Endothelial cell of umbilical vein (primary cell): ENCODE measurements around the gene ACSS1. TPM values are rescaled to one million over a fixed set of nuclear protein-coding genes. Genes with fewer than 3 reads are reported as not detected.

ENCODE experiments used
- BruUV-seq: library from RNA; stranded (reverse); fragments of 400-500 nt; replicated peaks from 2 replicates; lab custom pipeline; 2021; lab: Mats Ljungman, UMichigan
- CTCF ChIA-PET: fragments of 300-600, 350-600 bp; sonication (Branson Sonifier 250); formaldehyde crosslinking; loops from one replicate; lab custom pipeline; 2021; ENCODE audit warnings: antibody characterized with exemption, inconsistent platforms; lab: Charles Lee
- POLR2A ChIA-PET: fragments of 300-600, 350-600 bp; sonication (Branson Sonifier 250); formaldehyde crosslinking; loops from one replicate; lab custom pipeline; 2021; ENCODE audit warnings: antibody characterized with exemption, inconsistent platforms; lab: Charles Lee
- DNase-seq: peaks from one replicate; pipeline ENCODE4 v3.0.0-alpha.2; 2011; ENCODE audit warnings: low read depth, low spot score
- FAIRE-seq: peaks from 2 replicates; lab custom pipeline; 2011; peaks lifted over from hg19 to GRCh38; lab: Jason Lieb, UNC
- H2AFZ ChIP-seq: 2 replicates; pipeline ENCODE4 v1.6.0; 2012; ENCODE audit warnings: low read depth, low read length, control low read depth, inconsistent platforms
- H3K27ac ChIP-seq: 2 replicates; pipeline ENCODE4 v1.5.1; 2011; ENCODE audit warnings: low read depth, mild to moderate bottlenecking, control low read depth, low read length, moderate library complexity; ENCODE audit not compliant: insufficient read depth
- H3K27me3 ChIP-seq, 2 experiments: 2 replicates each; pipeline versions ENCODE4 v1.6.0 to v1.6.1; 2011; ENCODE audit warnings: low read length in 2 of 2, mixed read lengths in 1 of 2; ENCODE audit not compliant: control insufficient read depth in 2 of 2, insufficient read depth in 2 of 2
- H3K36me3 ChIP-seq, 2 experiments: 2 replicates in 1 of 2; 3 replicates in 1 of 2; pipeline ENCODE4 v1.5.1; 2011; ENCODE audit warnings: low read length in 2 of 2, mild to moderate bottlenecking in 1 of 2, moderate library complexity in 1 of 2; ENCODE audit not compliant: control insufficient read depth in 2 of 2, insufficient read depth in 2 of 2; ENCODE audit errors: extremely low read depth in 1 of 2
- H3K4me1 ChIP-seq: 3 replicates; pipeline ENCODE4 v1.5.1; 2011; ENCODE audit warnings: mild to moderate bottlenecking, low read length; ENCODE audit not compliant: control insufficient read depth, insufficient read depth; ENCODE audit errors: extremely low read depth
- H3K4me2 ChIP-seq: 2 replicates; pipeline ENCODE4 v1.6.1; 2011; ENCODE audit warnings: low read length, control low read depth, mixed read lengths; ENCODE audit not compliant: insufficient read depth
- H3K4me3 ChIP-seq, 3 experiments: fragments of 200-600 bp in 1 of 3; sonication (generic), shearing (Covaris generic) in 1 of 3; replicated peaks in 1 of 3; 2 replicates each; pipeline ENCODE4 v1.5.1; 2011 to 2016; ENCODE audit warnings: control low read depth in 3 of 3, low read length in 3 of 3, mild to moderate bottlenecking in 2 of 3, inconsistent platforms in 1 of 3, low read depth in 1 of 3, moderate library complexity in 1 of 3; ENCODE audit not compliant: insufficient read depth in 1 of 3
- H3K79me2 ChIP-seq: 2 replicates; pipeline ENCODE4 v1.6.0; 2012; ENCODE audit warnings: low read length, inconsistent platforms; ENCODE audit not compliant: control insufficient read depth, insufficient read depth
- H3K9ac ChIP-seq: replicated peaks from 2 replicates; pipeline ENCODE3; 2011; ENCODE audit warnings: low read length, control low read depth; ENCODE audit not compliant: insufficient read depth; ENCODE audit errors: extremely low read depth
- H3K9me1 ChIP-seq: replicated peaks from 3 replicates; pipeline ENCODE4 v1.6.0; 2011; ENCODE audit warnings: mild to moderate bottlenecking, low read length; ENCODE audit not compliant: control insufficient read depth, insufficient read depth; ENCODE audit errors: extremely low read depth
- H3K9me3 ChIP-seq: replicated peaks from 2 replicates; pipeline ENCODE4 v1.5.1; 2012; ENCODE audit warnings: low read length, inconsistent platforms; ENCODE audit not compliant: control insufficient read depth, insufficient read depth
- H4K20me1 ChIP-seq: replicated peaks from 2 replicates; pipeline ENCODE3; 2011; ENCODE audit warnings: mild to moderate bottlenecking, low read length; ENCODE audit not compliant: control insufficient read depth, insufficient read depth; ENCODE audit errors: extremely low read depth
- EZH2 ChIP-seq: IDR thresholded peaks from 2 replicates; pipeline ENCODE4 v1.6.1; 2012; ENCODE audit warnings: borderline replicate concordance, low read depth, mild to moderate bottlenecking, moderate library complexity, low read length, inconsistent platforms; ENCODE audit not compliant: severe bottlenecking
- FOS ChIP-seq: IDR thresholded peaks from 2 replicates; pipeline ENCODE4 v1.6.1; 2011; ENCODE audit warnings: mild to moderate bottlenecking, low read length, moderate library complexity, borderline replicate concordance; ENCODE audit not compliant: insufficient read depth
- GATA2 ChIP-seq: IDR thresholded peaks from 2 replicates; pipeline ENCODE4 v1.7.0; 2011; ENCODE audit warnings: low read depth, mild to moderate bottlenecking, moderate library complexity, mixed read lengths, low read length; ENCODE audit not compliant: insufficient read length, insufficient read depth
- JUN ChIP-seq: IDR thresholded peaks from 2 replicates; pipeline ENCODE4 v1.6.1; 2011; ENCODE audit warnings: borderline replicate concordance, low read depth; ENCODE audit not compliant: insufficient read length, insufficient read depth
- MYC ChIP-seq: IDR thresholded peaks from one replicate; pipeline ENCODE4 v1.6.1; 2011; ENCODE audit warnings: mild to moderate bottlenecking, low read depth, low read length
- POLR2A ChIP-seq: IDR thresholded peaks from 2 replicates; pipeline ENCODE4 v1.6.1; 2012; ENCODE audit warnings: low read depth, mild to moderate bottlenecking, control low read depth, low read length
- POLR2AphosphoS5 ChIP-seq: IDR thresholded peaks from 2 replicates; pipeline ENCODE4 v1.6.1; 2012; ENCODE audit warnings: low read depth, mild to moderate bottlenecking, control low read depth, low read length, moderate library complexity; ENCODE audit not compliant: insufficient read depth
- dilution Hi-C: fragments of 300-500 bp; cut with MboI; formaldehyde crosslinking; loops from one replicate; pipeline ENCODE4 v1.15.0; 2019; ENCODE audit warnings: low sequenced_read_pairs; ENCODE audit not compliant: extremely low pct_ligation_motif_present
- intact Hi-C: fragments of 100-400 bp; cut with micrococcal nuclease; formaldehyde crosslinking; loops from one replicate; pipeline ENCODE4 v1.10.0; 2022
- polyA plus RNA-seq, 4 experiments: library from polyadenylated mRNA; depleted of rRNA in 3 of 4; stranded (reverse) in 3 of 4; unstranded in 1 of 4; fragments of >200 nt; gene quantifications; 2 replicates each; pipeline versions ENCODE4 v1.2.1 to v1.2.3, GENCODE V29; 2011 to 2012; ENCODE audit warnings: missing spikeins in 1 of 4
- total RNA-seq: library from RNA; stranded (reverse); gene quantifications from 2 replicates; pipeline ENCODE4 v1.2.3, GENCODE V29; 2021
- TF ChIP-seq, protein P1 (sequence below): IDR thresholded peaks from 2 replicates; pipeline ENCODE4 v1.6.1; 2011; ENCODE audit not compliant: insufficient read depth, insufficient read length
- TF ChIP-seq, protein P2 (sequence below), 2 donors: IDR thresholded peaks; 1 replicate in 1 of 2; 2 replicates in 1 of 2; pipeline ENCODE4 v1.5.1; 2011; ENCODE audit warnings: low read length in 2 of 2, mild to moderate bottlenecking in 2 of 2, moderate library complexity in 2 of 2, control low read depth in 1 of 2, inconsistent platforms in 1 of 2, low read depth in 1 of 2; ENCODE audit not compliant: insufficient read depth in 1 of 2; ENCODE audit errors: extremely low read depth in 1 of 2

ACSS1 gene
- total and polyA plus RNA-seq, 2 donors (not counting 3 experiments of a cell fraction or from before 2014, with no cell fraction given) = 6.2 to 17.9 TPM

DNA sequence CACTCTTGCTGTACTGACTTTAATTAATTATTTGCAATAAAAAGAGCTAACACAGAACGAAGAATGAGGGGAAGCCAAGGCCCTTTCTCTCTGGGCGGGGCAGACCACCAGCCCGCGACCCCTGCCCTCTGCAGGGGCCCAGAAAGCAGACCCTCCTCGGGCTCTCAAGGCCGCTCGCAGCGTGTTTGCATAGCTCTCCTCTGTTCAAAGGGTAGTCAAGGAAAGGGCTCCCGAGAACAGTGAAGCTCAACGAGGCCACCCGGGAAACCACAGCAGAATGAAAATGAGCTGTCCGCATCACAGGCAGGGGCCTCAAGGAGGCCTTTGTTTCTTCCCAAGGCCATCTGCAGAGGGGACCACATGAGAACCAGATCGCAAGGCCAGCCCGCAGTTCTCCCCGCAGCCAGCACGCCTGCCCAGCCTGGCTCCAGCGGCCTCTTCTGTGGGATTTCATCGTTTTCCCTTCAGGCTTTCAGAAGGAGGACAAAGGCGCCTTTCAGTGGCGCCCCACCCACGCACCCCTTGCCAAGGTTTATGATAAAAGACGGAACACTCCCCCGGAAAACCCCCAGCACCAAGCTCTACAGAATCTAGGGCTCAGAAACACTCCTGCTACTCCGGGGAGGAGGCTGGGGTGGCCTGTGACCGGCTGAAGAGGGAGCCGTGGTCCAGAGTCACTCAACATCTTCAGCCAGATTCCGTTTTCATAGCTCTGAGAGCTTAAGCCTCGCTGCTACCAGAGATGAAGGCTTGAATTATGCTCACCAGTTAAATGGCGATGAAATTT lies 25.3 kb downstream of the ACSS1 start:
- ChIA-PET POLR2A (interaction anchor here (0.5 kb wide), 1 partner anchor 9 kb away, joined by 3 read pairs; no protein-coding TSS in a partner anchor), CTCF (interaction anchor here (1.8 kb wide), 1 partner anchor 367 kb away, joined by 4 read pairs; no protein-coding TSS in a partner anchor)
- Histone ChIP-seq H3K9me1 (no peaks in the 10 kb centered on the region), H3K36me3 (no peaks in the 10 kb centered on the region), H3K79me2 (no peaks in the 10 kb centered on the region), H3K27me3 (no peaks in the 10 kb centered on the region), H3K4me3 (no peak overlapping the region), H3K9me3 (no peaks in the 10 kb centered on the region), H3K9ac (no peak overlapping the region), H3K27ac (no peak overlapping the region), H3K4me1 (peaks cover 12% of the 10 kb centered on the region), H2AFZ (no peak overlapping the region), H3K4me2 (no peak overlapping the region), H4K20me1 (no peaks in the 10 kb centered on the region)
- intact Hi-C loops (no loop called here), dilution Hi-C loops (no loop called here)
- FAIRE-seq (no peak), DNase-seq (no peak)
- no peak for TF ChIP-seq MYC
- no peak for TF ChIP-seq POLR2A
- BruUV-seq = no TSS peak

DNA sequence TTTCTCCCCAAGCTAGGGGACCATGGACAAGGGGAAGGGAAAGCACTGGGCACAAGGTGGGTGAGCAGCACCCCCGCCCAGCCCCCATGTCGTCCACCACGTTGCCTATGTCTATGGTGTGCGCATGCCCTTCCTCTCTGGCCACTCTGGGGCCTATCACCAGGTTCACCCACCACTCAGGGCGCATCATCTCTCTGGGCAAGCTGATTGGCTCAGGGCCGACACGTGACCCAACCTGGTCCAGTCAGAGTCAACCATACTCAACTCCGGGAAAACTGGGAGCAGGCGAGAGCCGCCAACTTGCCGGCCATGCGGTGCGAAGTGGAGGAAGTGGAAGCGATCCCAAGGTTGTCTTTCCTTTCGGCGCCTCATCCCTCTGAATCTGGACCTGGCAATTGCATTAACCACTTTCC lies 25.9 kb downstream of the ACSS1 start:
- H3K4me2 ChIP-seq = no peak overlapping the region
- FAIRE-seq (no peak), DNase-seq (no peak)
- H2AFZ ChIP-seq = no peak overlapping the region
- H3K27ac ChIP-seq = no peak overlapping the region
- H4K20me1 ChIP-seq = no peaks in the 10 kb centered on the region
- TF ChIP-seq EZH2 (no peak), GATA2 (no peak), JUN (no peak), FOS (no peak), POLR2AphosphoS5 (no peak), POLR2A (no peak), MYC (no peak)
- TF ChIP-seq, protein P1, sequence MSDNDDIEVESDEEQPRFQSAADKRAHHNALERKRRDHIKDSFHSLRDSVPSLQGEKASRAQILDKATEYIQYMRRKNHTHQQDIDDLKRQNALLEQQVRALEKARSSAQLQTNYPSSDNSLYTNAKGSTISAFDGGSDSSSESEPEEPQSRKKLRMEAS = no peak
- TF ChIP-seq, protein P2, sequence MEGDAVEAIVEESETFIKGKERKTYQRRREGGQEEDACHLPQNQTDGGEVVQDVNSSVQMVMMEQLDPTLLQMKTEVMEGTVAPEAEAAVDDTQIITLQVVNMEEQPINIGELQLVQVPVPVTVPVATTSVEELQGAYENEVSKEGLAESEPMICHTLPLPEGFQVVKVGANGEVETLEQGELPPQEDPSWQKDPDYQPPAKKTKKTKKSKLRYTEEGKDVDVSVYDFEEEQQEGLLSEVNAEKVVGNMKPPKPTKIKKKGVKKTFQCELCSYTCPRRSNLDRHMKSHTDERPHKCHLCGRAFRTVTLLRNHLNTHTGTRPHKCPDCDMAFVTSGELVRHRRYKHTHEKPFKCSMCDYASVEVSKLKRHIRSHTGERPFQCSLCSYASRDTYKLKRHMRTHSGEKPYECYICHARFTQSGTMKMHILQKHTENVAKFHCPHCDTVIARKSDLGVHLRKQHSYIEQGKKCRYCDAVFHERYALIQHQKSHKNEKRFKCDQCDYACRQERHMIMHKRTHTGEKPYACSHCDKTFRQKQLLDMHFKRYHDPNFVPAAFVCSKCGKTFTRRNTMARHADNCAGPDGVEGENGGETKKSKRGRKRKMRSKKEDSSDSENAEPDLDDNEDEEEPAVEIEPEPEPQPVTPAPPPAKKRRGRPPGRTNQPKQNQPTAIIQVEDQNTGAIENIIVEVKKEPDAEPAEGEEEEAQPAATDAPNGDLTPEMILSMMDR (IDR thresholded peaks at IDR 0.05; ENCODE audit: extremely low read depth in 1 of 2, insufficient read depth in 1 of 2, low read depth in 1 of 2, low read length in 2 of 2) = no peak
- intact Hi-C loops (no loop called here), dilution Hi-C loops (no loop called here)
- H3K4me3 ChIP-seq = no peak overlapping the region
- ChIA-PET POLR2A (interaction anchor here (0.5 kb wide), 1 partner anchor 9 kb away, joined by 3 read pairs; no protein-coding TSS in a partner anchor), CTCF (no interaction called here)
- H3K9ac ChIP-seq = no peak overlapping the region
- H3K4me1 ChIP-seq = peaks cover 8% of the 10 kb centered on the region
- H3K79me2 ChIP-seq = no peaks in the 10 kb centered on the region
- H3K36me3 ChIP-seq = no peaks in the 10 kb centered on the region
- BruUV-seq = no TSS peak
- H3K9me3 ChIP-seq = no peaks in the 10 kb centered on the region
- no peaks in the 10 kb centered on the region for H3K9me1 ChIP-seq
- no peaks in the 10 kb centered on the region for H3K27me3 ChIP-seq
